Measurements from ENCODE around the gene TMPRSS15. TPM values are rescaled to one million over a fixed set of nuclear protein-coding genes. Genes with fewer than 3 reads are reported as not detected.

Gene TMPRSS15
- polyA plus RNA-seq, 3 donors, result 0.21 to 0.36 (median 0.22) TPM

GRCh38 chr21:18350216-18350615, 53.4 kb downstream of the TMPRSS15 start:
- no peak for DNase-seq

- DNase-seq, result no peak
Measured at GRCh38 chr21:18349468-18349867, 54.1 kb downstream of the TMPRSS15 start.

GRCh38 chr21:18340387-18340942, 63.1 kb downstream of the TMPRSS15 start:
- no peak for DNase-seq

GRCh38 chr21:18335651-18336236, 67.8 kb downstream of the TMPRSS15 start:
- no peak for DNase-seq

- DNase-seq, result no peak
Measured at GRCh38 chr21:18334066-18334465, 69.5 kb downstream of the TMPRSS15 start.

GRCh38 chr21:18318156-18318555, 85.4 kb downstream of the TMPRSS15 start:
- no peak for DNase-seq

- DNase-seq, result no peak
Measured at GRCh38 chr21:18298228-18298627, 105.4 kb downstream of the TMPRSS15 start.

- no peak for DNase-seq
Measured at GRCh38 chr21:18294100-18294499, 109.5 kb downstream of the TMPRSS15 start.

GRCh38 chr21:18289876-18290275, 113.7 kb downstream of the TMPRSS15 start:
- no peak for DNase-seq

- DNase-seq, result no peak
Measured at GRCh38 chr21:18285379-18285778, 118.2 kb downstream of the TMPRSS15 start.

GRCh38 chr21:18275781-18276180, 127.8 kb downstream of the TMPRSS15 start:
- DNase-seq, result no peak

- DNase-seq, result no peak
Measured at GRCh38 chr21:18274370-18274769, 129.2 kb downstream of the TMPRSS15 start.

- no peak for DNase-seq
Measured at GRCh38 chr21:18273400-18273799, 130.2 kb downstream of the TMPRSS15 start.

GRCh38 chr21:18269856-18270255, 133.7 kb downstream of the TMPRSS15 start:
- DNase-seq, result no peak

- DNase-seq, result no peak
Measured at GRCh38 chr21:18268906-18269305, 134.7 kb downstream of the TMPRSS15 start.

GRCh38 chr21:18267496-18267895, 136.1 kb downstream of the TMPRSS15 start:
- no peak for DNase-seq

- DNase-seq, result no peak
Measured at GRCh38 chr21:18265944-18266343, 137.6 kb downstream of the TMPRSS15 start.

- no peak for DNase-seq
Measured at GRCh38 chr21:18253799-18254198, 149.8 kb downstream of the TMPRSS15 start.

- no peak for DNase-seq
Measured at GRCh38 chr21:18253221-18253620, 150.4 kb downstream of the TMPRSS15 start.

- no peak for DNase-seq
Measured at GRCh38 chr21:18252680-18253079, 150.9 kb downstream of the TMPRSS15 start.

- DNase-seq, result no peak
Measured at GRCh38 chr21:18252256-18252655, 151.3 kb downstream of the TMPRSS15 start.

GRCh38 chr21:18251065-18251464, 152.5 kb downstream of the TMPRSS15 start:
- DNase-seq, result no peak

- no peak for DNase-seq
Measured at GRCh38 chr21:18249672-18250071, 153.9 kb downstream of the TMPRSS15 start.

- no peak for DNase-seq
Measured at GRCh38 chr21:18248171-18248570, 155.4 kb downstream of the TMPRSS15 start.

Measured in renal pelvis (tissue), 4 donors.